A673 (cell line): ENCODE results near the gene LITAFD. TPM values are rescaled to one million over a fixed set of nuclear protein-coding genes. Genes with fewer than 3 reads are reported as not detected.

ENCODE experiments used
- BruUV-seq: library from RNA; stranded (reverse); fragments of 400-500 nt; replicated peaks from 2 replicates; lab custom pipeline; 2021; lab: Mats Ljungman, UMichigan
- CTCF ChIA-PET: fragments of 300-600 bp; sonication (Branson Sonifier 250); formaldehyde crosslinking; loops from one replicate; lab custom pipeline; 2022; ENCODE audit warnings: antibody characterized with exemption; lab: Charles Lee
- POLR2A ChIA-PET: fragments of 300-600 bp; sonication (Branson Sonifier 250); formaldehyde crosslinking; loops from one replicate; lab custom pipeline; 2022; ENCODE audit warnings: antibody characterized with exemption; ENCODE audit not compliant: low non-redundant PET; lab: Charles Lee
- DNase-seq: peaks from one replicate; pipeline ENCODE4 v3.0.0-alpha.2; 2015; ENCODE audit warnings: low spot score
- H3K27ac ChIP-seq: fragments of 200-600 bp; sonication (generic); 2 replicates; pipeline ENCODE4 v1.5.1; 2016; ENCODE audit warnings: mixed run types, low read depth, mild to moderate bottlenecking, mixed read lengths, antibody characterized with exemption, low read length; ENCODE audit not compliant: poor library complexity, severe bottlenecking
- H3K27me3 ChIP-seq: fragments of 200-600 bp; sonication (generic); replicated peaks from 2 replicates; pipeline ENCODE4 v1.6.1; 2017; ENCODE audit warnings: mixed run types, low read depth, mild to moderate bottlenecking, mixed read lengths, antibody characterized with exemption, low read length; ENCODE audit not compliant: insufficient read depth, poor library complexity
- H3K36me3 ChIP-seq: fragments of 200-600 bp; sonication (generic); 2 replicates; pipeline ENCODE4 v1.6.1; 2016; ENCODE audit warnings: mixed run types, mild to moderate bottlenecking, mixed read lengths, antibody characterized with exemption, low read length; ENCODE audit not compliant: insufficient read depth, poor library complexity, severe bottlenecking
- H3K4me1 ChIP-seq: fragments of 200-600 bp; sonication (generic); 2 replicates; pipeline ENCODE4 v1.6.1; 2017; ENCODE audit warnings: mixed run types, mild to moderate bottlenecking, mixed read lengths, antibody characterized with exemption, low read length; ENCODE audit not compliant: insufficient read depth, poor library complexity, severe bottlenecking
- H3K4me3 ChIP-seq: fragments of 200-600 bp; sonication (generic); 2 replicates; pipeline ENCODE4 v1.5.1; 2016; ENCODE audit warnings: low read depth, mixed run types, mild to moderate bottlenecking, mixed read lengths, low read length; ENCODE audit not compliant: poor library complexity, severe bottlenecking
- H3K9me3 ChIP-seq: fragments of 200-600 bp; sonication (generic); 2 replicates; pipeline ENCODE4 v1.6.1; 2016; ENCODE audit warnings: mixed run types, low read depth, mild to moderate bottlenecking, mixed read lengths, antibody characterized with exemption, low read length; ENCODE audit not compliant: poor library complexity, severe bottlenecking
- CTCF ChIP-seq: fragments of 300-800, 200-600 bp; sonication (generic); conservative IDR thresholded peaks from 2 replicates; pipeline ENCODE4 v1.5.1; 2017; ENCODE audit warnings: low read depth, mild to moderate bottlenecking, antibody characterized with exemption, low read length, moderate library complexity, mixed read lengths
- EZH2 ChIP-seq: fragments of 200-600 bp; sonication (generic); IDR thresholded peaks from 2 replicates; pipeline ENCODE4 v1.6.1; 2017; ENCODE audit warnings: borderline replicate concordance, low read depth, mild to moderate bottlenecking, mixed read lengths, antibody characterized with exemption, low read length; ENCODE audit not compliant: poor library complexity, severe bottlenecking
- intact Hi-C: fragments of 100-400 bp; cut with micrococcal nuclease; formaldehyde crosslinking; loops from one replicate; pipeline ENCODE4 v1.10.0; 2022; ENCODE audit not compliant: unreplicated experiment
- total RNA-seq: library from RNA; stranded (reverse); gene quantifications from 2 replicates; pipeline ENCODE4 v1.2.3, GENCODE V29; 2021

The LITAFD gene
- total RNA-seq, 1 experiment from 2014 or later: not detected

GRCh38 chr16:8901320-8901861 is 19.2 kb downstream of the LITAFD start:
- intact Hi-C loops: loop anchor here (10.0 kb wide), 1 partner anchor 213 kb away; no protein-coding TSS in a partner anchor
- Histone ChIP-seq H3K4me1 (no peaks in the 10 kb centered on the region), H3K9me3 (no peaks in the 10 kb centered on the region), H3K4me3 (no peak overlapping the region), H3K36me3 (peaks cover 96% of the 10 kb centered on the region), H3K27me3 (no peaks in the 10 kb centered on the region), H3K27ac (no peak overlapping the region)
- ChIA-PET POLR2A (interaction anchor here (0.6 kb wide), 1 partner anchor 195 kb away, joined by 6 read pairs; no protein-coding TSS in a partner anchor), CTCF (interaction anchor here (0.6 to 1.0 kb wide), 2 partner anchors 101 to 108 kb away, joined by 4 to 9 read pairs; no protein-coding TSS in a partner anchor)
- BruUV-seq: no TSS peak
- no peak for DNase-seq
- TF ChIP-seq CTCF (no peak), EZH2 (no peak)

GRCh38 chr16:8903004-8903403 is 20.9 kb downstream of the LITAFD start:
- H3K4me3 ChIP-seq: no peak overlapping the region

GRCh38 chr16:8904018-8904430 is 21.9 kb downstream of the LITAFD start:
- Histone ChIP-seq H3K27me3 (no peaks in the 10 kb centered on the region), H3K4me3 (no peak overlapping the region), H3K27ac (no peak overlapping the region), H3K9me3 (no peaks in the 10 kb centered on the region), H3K36me3 (peaks cover 97% of the 10 kb centered on the region), H3K4me1 (no peaks in the 10 kb centered on the region)
- no TSS peak for BruUV-seq
- ChIA-PET POLR2A (no interaction called here), CTCF (no interaction called here)
- intact Hi-C loops: loop anchor here (10.0 kb wide), 1 partner anchor 211 kb away; no protein-coding TSS in a partner anchor
- DNase-seq: no peak
- TF ChIP-seq CTCF (no peak), EZH2 (no peak)

More at GRCh38 chr16:8903004-8903403, 20.9 kb downstream of the LITAFD start:
- no peak for DNase-seq
- Histone ChIP-seq H3K27ac (no peak overlapping the region), H3K9me3 (no peaks in the 10 kb centered on the region), H3K36me3 (peaks cover 97% of the 10 kb centered on the region), H3K4me1 (no peaks in the 10 kb centered on the region), H3K27me3 (no peaks in the 10 kb centered on the region)
- intact Hi-C loops: loop anchor here (10.0 kb wide), 1 partner anchor 212 kb away; no protein-coding TSS in a partner anchor
- no peak for TF ChIP-seq EZH2
- no peak for TF ChIP-seq CTCF
- POLR2A ChIA-PET: no interaction called here
- CTCF ChIA-PET: no interaction called here
- no TSS peak for BruUV-seq
